ENCODE data around the gene KIN. TPM values are rescaled to one million over a fixed set of nuclear protein-coding genes. Genes with fewer than 3 reads are reported as not detected.
"Not testable (repeated sequence)": the region's sequence is repeated elsewhere in the genome, so short reads cannot be mapped to it uniquely, and the experiment has no call there.

KIN gene
- total RNA-seq, 1 donor from 2014 or later: 2.6 TPM

- peak; percentile 69 for ATAC-seq
- no peak for DNase-seq (ENCODE audit: low spot score)
These were observed 7.8 kb upstream of the KIN start for GRCh38 chr10:7795605-7796004.

- no peak for ATAC-seq
- no peak for DNase-seq (ENCODE audit: low spot score)
These were observed 6.6 kb upstream of the KIN start for GRCh38 chr10:7794251-7795026.

GRCh38 chr10:7792541-7792940, 4.7 kb upstream of the KIN start:
- no peak for DNase-seq (ENCODE audit: low spot score)
- no peak for ATAC-seq

GRCh38 chr10:7789390-7789789, 1.6 kb upstream of the KIN start:
- ATAC-seq: no peak
- no peak for DNase-seq (ENCODE audit: low spot score)

- no peak for ATAC-seq
- no peak for DNase-seq (ENCODE audit: low spot score)
These were observed 970 bp upstream of the KIN start for GRCh38 chr10:7788639-7789286.

- ATAC-seq: peak; percentile 5
- DNase-seq (ENCODE audit: low spot score): no peak
These were observed 490 bp downstream of the KIN start for GRCh38 chr10:7787150-7787856.

- DNase-seq (ENCODE audit: low spot score) (no peak), ATAC-seq (no peak)
These were observed 1.4 kb downstream of the KIN start for GRCh38 chr10:7786430-7786829.

- DNase-seq (ENCODE audit: low spot score); ATAC-seq: not testable (repeated sequence)
These were observed 5.6 kb downstream of the KIN start for GRCh38 chr10:7782194-7782593.

- ATAC-seq (peak; percentile 76), DNase-seq (ENCODE audit: low spot score) (no peak)
These were observed 11.0 kb downstream of the KIN start for GRCh38 chr10:7776777-7777176.

- DNase-seq (ENCODE audit: low spot score): peak; percentile 89
- ATAC-seq: peak; percentile 95
These were observed 13.7 kb downstream of the KIN start for GRCh38 chr10:7773845-7774801.

GRCh38 chr10:7768417-7768816, 19.4 kb downstream of the KIN start:
- no peak for ATAC-seq
- DNase-seq (ENCODE audit: low spot score): no peak

- DNase-seq (ENCODE audit: low spot score) (no peak), ATAC-seq (no peak)
These were observed 20.6 kb downstream of the KIN start for GRCh38 chr10:7767209-7767608.

- ATAC-seq (no peak), DNase-seq (ENCODE audit: low spot score) (no peak)
These were observed 21.6 kb downstream of the KIN start for GRCh38 chr10:7766241-7766640.

GRCh38 chr10:7763929-7764328, 23.9 kb downstream of the KIN start:
- ATAC-seq (no peak), DNase-seq (ENCODE audit: low spot score) (no peak)

GRCh38 chr10:7756360-7756992, 31.3 kb downstream of the KIN start:
- ATAC-seq: peak; percentile 96
- DNase-seq (ENCODE audit: low spot score): peak; percentile 51

GRCh38 chr10:7755103-7755502, 32.7 kb downstream of the KIN start:
- no peak for DNase-seq (ENCODE audit: low spot score)
- no peak for ATAC-seq

- DNase-seq (ENCODE audit: low spot score) (no peak), ATAC-seq (no peak)
These were observed 35.5 kb downstream of the KIN start for GRCh38 chr10:7752251-7752650.

GRCh38 chr10:7750222-7750621, 37.6 kb downstream of the KIN start:
- no peak for DNase-seq (ENCODE audit: low spot score)
- no peak for ATAC-seq

GRCh38 chr10:7748637-7749036, 39.2 kb downstream of the KIN start:
- not testable (repeated sequence) for ATAC-seq; DNase-seq (ENCODE audit: low spot score)

GRCh38 chr10:7744307-7744706, 43.5 kb downstream of the KIN start:
- ATAC-seq (no peak), DNase-seq (ENCODE audit: low spot score) (no peak)

Data from left lobe of liver (tissue), 2 donors.